Activated CD8-positive, alpha-beta T cell treated with anti-CD3 and anti-CD28 coated beads for 36 hours (primary cell): Measurements from ENCODE around the gene SMTN. TPM values are rescaled to one million over a fixed set of nuclear protein-coding genes. Genes with fewer than 3 reads are reported as not detected.

Experiments used
- total RNA-seq, 2 experiments: library from RNA; stranded (reverse); gene quantifications; one replicate each; pipeline ENCODE4 v1.2.3, GENCODE V29; 2021

The SMTN gene
- total RNA-seq, 2 experiments from 2014 or later: 32.0 to 36.3 TPM

Other genes starting within 250 kb of the SMTN start
- 10 to 100 TPM; 20.8 to 23.0 TPM for gene MORC2, start 112.5 kb upstream of the SMTN start, total RNA-seq
- 10 to 100 TPM; 45.2 to 45.7 TPM for gene TUG1, start 112.1 kb upstream of the SMTN start, total RNA-seq
- 1 to 10 TPM; 3.6 to 5.8 TPM for gene SELENOM, start 26.2 kb downstream of the SMTN start, total RNA-seq
- gene INPP5J, start 41.6 kb downstream of the SMTN start, total RNA-seq: under 1 TPM; 0.09 to 0.29 TPM
- gene PLA2G3, start 59.2 kb downstream of the SMTN start, total RNA-seq: not detected
- gene RNF185, start 78.9 kb downstream of the SMTN start, total RNA-seq: 10 to 100 TPM; 14.3 to 14.6 TPM
- 10 to 100 TPM; 23.2 to 25.5 TPM for gene LIMK2, start 131.0 kb downstream of the SMTN start, total RNA-seq
- 10 to 100 TPM; 18.2 to 19.6 TPM for gene PIK3IP1, start 211.2 kb downstream of the SMTN start, total RNA-seq